Neuron (in vitro differentiated cells): ENCODE measurements around the gene LRP1B.

Experiments used
- H2AFZ ChIP-seq: one replicate; pipeline ENCODE4 v1.6.1; 2013; ENCODE audit warnings: low read depth, mild to moderate bottlenecking, inconsistent platforms, low read length, moderate library complexity
- H3K27me3 ChIP-seq: one replicate; pipeline ENCODE4 v1.6.1; 2013; ENCODE audit warnings: low read length; ENCODE audit not compliant: insufficient read depth
- H3K36me3 ChIP-seq: one replicate; pipeline ENCODE4 v1.6.1; 2013; ENCODE audit warnings: low read length; ENCODE audit not compliant: insufficient read depth
- H3K4me1 ChIP-seq: one replicate; pipeline ENCODE4 v1.6.1; 2013; ENCODE audit warnings: low read length; ENCODE audit not compliant: insufficient read depth
- H3K4me3 ChIP-seq: 2 replicates; pipeline ENCODE4 v1.5.1; 2013; ENCODE audit warnings: mild to moderate bottlenecking, low read length, moderate library complexity
- H3K9me3 ChIP-seq: one replicate; pipeline ENCODE4 v1.6.1; 2013; ENCODE audit warnings: low read length

Gene LRP1B

GRCh38 chr2:140893685-140894084 is 1237.1 kb downstream of the LRP1B start:
- Histone ChIP-seq H3K9me3 (peaks cover 2% of the 10 kb centered on the region), H3K4me1 (peaks cover 3% of the 10 kb centered on the region), H2AFZ (no peak overlapping the region), H3K4me3 (no peak overlapping the region), H3K27me3 (no peaks in the 10 kb centered on the region), H3K36me3 (no peaks in the 10 kb centered on the region)

- Histone ChIP-seq H2AFZ (no peak overlapping the region), H3K4me1 (peaks cover 3% of the 10 kb centered on the region), H3K9me3 (no peaks in the 10 kb centered on the region), H3K27me3 (no peaks in the 10 kb centered on the region), H3K4me3 (no peak overlapping the region), H3K36me3 (no peaks in the 10 kb centered on the region)
Measured at GRCh38 chr2:140892911-140893637, 1237.7 kb downstream of the LRP1B start.

GRCh38 chr2:140892436-140892835 is 1238.4 kb downstream of the LRP1B start:
- no peaks in the 10 kb centered on the region for H3K27me3 ChIP-seq
- no peak overlapping the region for H3K4me3 ChIP-seq
- no peak overlapping the region for H2AFZ ChIP-seq
- H3K36me3 ChIP-seq: no peaks in the 10 kb centered on the region
- H3K9me3 ChIP-seq: no peaks in the 10 kb centered on the region
- H3K4me1 ChIP-seq: peaks cover 3% of the 10 kb centered on the region

GRCh38 chr2:140891614-140892212 is 1239.1 kb downstream of the LRP1B start:
- Histone ChIP-seq H3K9me3 (no peaks in the 10 kb centered on the region), H3K27me3 (no peaks in the 10 kb centered on the region), H2AFZ (no peak overlapping the region), H3K4me3 (no peak overlapping the region), H3K36me3 (no peaks in the 10 kb centered on the region), H3K4me1 (peaks cover 3% of the 10 kb centered on the region)

GRCh38 chr2:140882671-140883620 is 1247.9 kb downstream of the LRP1B start:
- no peak overlapping the region for H3K4me3 ChIP-seq
- no peaks in the 10 kb centered on the region for H3K36me3 ChIP-seq
- H3K27me3 ChIP-seq: no peaks in the 10 kb centered on the region
- H2AFZ ChIP-seq: no peak overlapping the region
- H3K9me3 ChIP-seq: no peaks in the 10 kb centered on the region
- no peaks in the 10 kb centered on the region for H3K4me1 ChIP-seq

- no peaks in the 10 kb centered on the region for H3K27me3 ChIP-seq
- H2AFZ ChIP-seq: no peak overlapping the region
- H3K4me3 ChIP-seq: no peak overlapping the region
- H3K36me3 ChIP-seq: no peaks in the 10 kb centered on the region
- H3K4me1 ChIP-seq: no peaks in the 10 kb centered on the region
- H3K9me3 ChIP-seq: no peaks in the 10 kb centered on the region
Measured at GRCh38 chr2:140880573-140880972, 1250.2 kb downstream of the LRP1B start.

- Histone ChIP-seq H3K27me3 (no peaks in the 10 kb centered on the region), H3K4me1 (no peaks in the 10 kb centered on the region), H3K36me3 (no peaks in the 10 kb centered on the region), H3K9me3 (no peaks in the 10 kb centered on the region), H2AFZ (no peak overlapping the region), H3K4me3 (no peak overlapping the region)
Measured at GRCh38 chr2:140876015-140876414, 1254.8 kb downstream of the LRP1B start.

- Histone ChIP-seq H3K9me3 (no peaks in the 10 kb centered on the region), H3K4me1 (peaks cover 5% of the 10 kb centered on the region), H3K27me3 (no peaks in the 10 kb centered on the region), H3K36me3 (no peaks in the 10 kb centered on the region), H3K4me3 (no peak overlapping the region), H2AFZ (no peak overlapping the region)
Measured at GRCh38 chr2:140873915-140874531, 1256.8 kb downstream of the LRP1B start.

- no peak overlapping the region for H3K4me3 ChIP-seq
- H3K9me3 ChIP-seq: no peaks in the 10 kb centered on the region
- H3K36me3 ChIP-seq: no peaks in the 10 kb centered on the region
- no peak overlapping the region for H2AFZ ChIP-seq
- H3K4me1 ChIP-seq: peaks cover 5% of the 10 kb centered on the region
- H3K27me3 ChIP-seq: no peaks in the 10 kb centered on the region
Measured at GRCh38 chr2:140869925-140870324, 1260.9 kb downstream of the LRP1B start.

GRCh38 chr2:140869107-140869506 is 1261.7 kb downstream of the LRP1B start:
- H3K4me1 ChIP-seq: peaks cover 5% of the 10 kb centered on the region
- H3K36me3 ChIP-seq: no peaks in the 10 kb centered on the region
- H3K4me3 ChIP-seq: no peak overlapping the region
- no peak overlapping the region for H2AFZ ChIP-seq
- no peaks in the 10 kb centered on the region for H3K27me3 ChIP-seq
- no peaks in the 10 kb centered on the region for H3K9me3 ChIP-seq

- Histone ChIP-seq H3K9me3 (no peaks in the 10 kb centered on the region), H3K4me1 (peaks cover 5% of the 10 kb centered on the region), H3K4me3 (no peak overlapping the region), H3K36me3 (no peaks in the 10 kb centered on the region), H2AFZ (no peak overlapping the region), H3K27me3 (no peaks in the 10 kb centered on the region)
Measured at GRCh38 chr2:140865837-140866236, 1265.0 kb downstream of the LRP1B start.

GRCh38 chr2:140863713-140864112 is 1267.1 kb downstream of the LRP1B start:
- H2AFZ ChIP-seq: no peak overlapping the region
- no peaks in the 10 kb centered on the region for H3K36me3 ChIP-seq
- no peaks in the 10 kb centered on the region for H3K4me1 ChIP-seq
- H3K4me3 ChIP-seq: no peak overlapping the region
- no peaks in the 10 kb centered on the region for H3K27me3 ChIP-seq
- no peaks in the 10 kb centered on the region for H3K9me3 ChIP-seq

GRCh38 chr2:140862181-140862580 is 1268.6 kb downstream of the LRP1B start:
- H3K9me3 ChIP-seq: no peaks in the 10 kb centered on the region

More at GRCh38 chr2:140862181-140862580, 1268.6 kb downstream of the LRP1B start:
- Histone ChIP-seq H2AFZ (no peak overlapping the region), H3K27me3 (no peaks in the 10 kb centered on the region), H3K4me3 (no peak overlapping the region), H3K36me3 (no peaks in the 10 kb centered on the region), H3K4me1 (no peaks in the 10 kb centered on the region)
